GM19240 (cell line): ENCODE measurements around the gene HEXA.
"Not testable (repeated sequence)": the region's sequence is repeated elsewhere in the genome, so short reads cannot be mapped to it uniquely, and the experiment has no call there.

Source experiments
- DNase-seq: peaks from one replicate; pipeline ENCODE4 v3.0.0; 2011; ENCODE audit warnings: low spot score; ENCODE audit not compliant: insufficient read length

The HEXA gene

GRCh38 chr15:72375846-72376581 lies at the start of gene HEXA:
Gene HEXA (minus strand): TSS chr15:72376014. CDS start chr15:72375972, 42 bp downstream.
- DNase-seq = peak; percentile 79

GRCh38 chr15:72423256-72423655 lies 47.4 kb upstream of the HEXA start:
- DNase-seq = no peak

- no peak for DNase-seq
These were observed 45.7 kb upstream of the HEXA start for GRCh38 chr15:72421484-72421883.

- DNase-seq = no peak
These were observed 44.8 kb upstream of the HEXA start for GRCh38 chr15:72420576-72420975.

GRCh38 chr15:72419768-72420167 lies 44.0 kb upstream of the HEXA start:
- not testable (repeated sequence) for DNase-seq

GRCh38 chr15:72415304-72415703 lies 39.5 kb upstream of the HEXA start:
- DNase-seq = no peak

GRCh38 chr15:72413337-72413736 lies 37.5 kb upstream of the HEXA start:
- not testable (repeated sequence) for DNase-seq

GRCh38 chr15:72411544-72411943 lies 35.7 kb upstream of the HEXA start:
- DNase-seq = no peak

GRCh38 chr15:72411111-72411510 lies 35.3 kb upstream of the HEXA start:
- DNase-seq = no peak

GRCh38 chr15:72406936-72407335 lies 31.1 kb upstream of the HEXA start:
- no peak for DNase-seq

GRCh38 chr15:72404841-72405240 lies 29.0 kb upstream of the HEXA start:
- DNase-seq = no peak

- DNase-seq = no peak
These were observed 28.5 kb upstream of the HEXA start for GRCh38 chr15:72404356-72404755.

GRCh38 chr15:72402726-72403125 lies 26.9 kb upstream of the HEXA start:
- DNase-seq = no peak

- DNase-seq = no peak
These were observed 22.8 kb upstream of the HEXA start for GRCh38 chr15:72398648-72399047.

- DNase-seq = no peak
These were observed 22.2 kb upstream of the HEXA start, which contains the start of gene TMEM202 for GRCh38 chr15:72397796-72398588. Gene TMEM202 (plus strand): TSS chr15:72398305. CDS start chr15:72398327, 22 bp downstream.

- not testable (repeated sequence) for DNase-seq
These were observed 20.5 kb upstream of the HEXA start for GRCh38 chr15:72396331-72396730.

GRCh38 chr15:72389231-72389630 lies 13.4 kb upstream of the HEXA start:
- DNase-seq = no peak

- DNase-seq = no peak
These were observed 11.9 kb upstream of the HEXA start for GRCh38 chr15:72387741-72388140.

- no peak for DNase-seq
These were observed 6.3 kb upstream of the HEXA start for GRCh38 chr15:72382146-72382545.

- no peak for DNase-seq
These were observed 4.9 kb upstream of the HEXA start for GRCh38 chr15:72380743-72381142.

- no peak for DNase-seq
These were observed 4.1 kb upstream of the HEXA start for GRCh38 chr15:72379856-72380430.

GRCh38 chr15:72379106-72379505 lies 3.3 kb upstream of the HEXA start:
- not testable (repeated sequence) for DNase-seq
